ENCODE results near the gene AQP2.

Gene AQP2

DNA sequence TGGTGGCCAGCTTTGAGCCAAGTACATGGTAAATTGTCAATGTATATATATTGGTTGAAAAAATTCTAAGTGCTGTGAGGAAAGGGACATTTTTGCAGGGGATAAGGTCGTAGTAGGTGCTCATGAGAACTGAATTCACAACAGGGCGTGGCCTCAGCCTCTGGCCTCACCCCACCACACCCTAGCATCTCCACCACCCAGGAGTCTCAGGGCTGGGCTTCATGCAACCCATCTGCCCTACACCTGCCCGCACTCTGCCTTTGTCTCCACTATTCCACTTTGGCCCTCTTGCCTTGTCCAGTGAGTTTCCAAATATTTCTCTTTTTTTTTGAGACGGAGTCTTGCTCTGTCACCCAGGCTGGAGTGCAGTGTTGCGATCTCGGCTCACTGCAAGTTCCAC lies 22.1 kb upstream of the AQP2 start:
- Mint-ChIP-seq H3K9me3 (no peaks in the 10 kb centered on the region), H3K4me3 (no peak overlapping the region), H3K27me3 (no peaks in the 10 kb centered on the region), H3K36me3 (no peaks in the 10 kb centered on the region), H3K27ac (no peak overlapping the region), H3K4me1 (peaks cover 12% of the 10 kb centered on the region)

DNA sequence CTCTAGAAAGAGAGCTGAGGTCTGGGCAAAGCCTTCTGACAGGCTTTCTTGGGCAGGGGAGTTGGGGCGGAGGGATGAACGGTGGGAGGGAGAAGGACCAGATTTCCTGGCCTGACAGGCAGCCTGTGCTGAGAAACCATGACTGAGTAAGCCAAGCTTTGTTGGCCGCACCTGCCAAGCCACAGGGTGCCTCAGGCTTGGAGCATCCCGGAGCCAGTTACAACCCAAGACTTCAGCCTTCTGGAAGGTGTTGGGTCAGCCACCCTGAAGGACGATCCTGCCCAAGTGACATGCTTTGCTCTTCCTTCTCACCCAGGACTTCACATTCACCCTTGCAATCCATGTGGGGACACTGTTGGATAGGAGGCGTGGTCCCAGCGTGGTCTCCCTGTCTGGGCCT lies 21.0 kb upstream of the AQP2 start:
- Mint-ChIP-seq H3K9me3 (no peaks in the 10 kb centered on the region), H3K4me1 (peaks cover 12% of the 10 kb centered on the region), H3K27ac (no peak overlapping the region), H3K4me3 (no peak overlapping the region), H3K36me3 (no peaks in the 10 kb centered on the region), H3K27me3 (no peaks in the 10 kb centered on the region)

GRCh38 chr12:49930515-49931288 lies 19.8 kb upstream of the AQP2 start:
- peaks cover 12% of the 10 kb centered on the region for H3K4me1 Mint-ChIP-seq
- H3K9me3 Mint-ChIP-seq = no peaks in the 10 kb centered on the region
- no peaks in the 10 kb centered on the region for H3K27me3 Mint-ChIP-seq
- H3K4me3 Mint-ChIP-seq = no peak overlapping the region
- H3K27ac Mint-ChIP-seq = no peak overlapping the region
- H3K36me3 Mint-ChIP-seq = no peaks in the 10 kb centered on the region

GRCh38 chr12:49932023-49932422 lies 18.5 kb upstream of the AQP2 start:
- Mint-ChIP-seq H3K4me1 (peaks cover 12% of the 10 kb centered on the region), H3K9me3 (no peaks in the 10 kb centered on the region), H3K36me3 (no peaks in the 10 kb centered on the region), H3K27me3 (no peaks in the 10 kb centered on the region), H3K4me3 (no peak overlapping the region), H3K27ac (no peak overlapping the region)

DNA sequence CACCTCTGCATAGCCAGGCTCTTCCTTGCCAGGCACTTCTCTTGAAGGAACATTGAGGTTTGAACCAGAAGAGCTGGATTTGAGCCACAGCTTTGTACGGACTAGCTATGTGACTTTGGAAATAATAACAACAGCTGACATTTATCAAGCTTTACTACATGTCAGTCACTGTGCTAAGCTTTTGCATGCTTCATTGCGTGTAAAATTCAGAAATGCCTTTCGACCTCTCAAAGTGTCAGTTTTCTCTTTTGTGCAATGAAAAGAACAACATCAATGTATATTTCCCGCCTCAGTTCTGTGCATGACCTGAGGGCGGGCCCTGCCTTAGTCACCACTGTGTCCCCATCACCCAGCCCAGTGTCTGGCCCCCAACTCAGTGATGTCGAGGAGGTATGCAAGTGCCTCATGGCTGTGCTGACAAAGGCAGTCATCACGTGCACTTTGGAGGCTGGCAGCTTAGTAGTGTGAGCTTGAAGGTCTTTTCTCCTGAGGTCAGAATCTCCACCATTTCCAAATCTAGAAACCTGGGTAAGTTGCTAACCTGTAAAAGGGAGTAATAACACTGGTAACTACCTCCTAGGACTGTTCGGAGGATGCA lies 17.9 kb upstream of the AQP2 start:
- Mint-ChIP-seq H3K27me3 (no peaks in the 10 kb centered on the region), H3K36me3 (no peaks in the 10 kb centered on the region), H3K27ac (no peak overlapping the region), H3K9me3 (no peaks in the 10 kb centered on the region), H3K4me3 (no peak overlapping the region), H3K4me1 (peaks cover 12% of the 10 kb centered on the region)

DNA sequence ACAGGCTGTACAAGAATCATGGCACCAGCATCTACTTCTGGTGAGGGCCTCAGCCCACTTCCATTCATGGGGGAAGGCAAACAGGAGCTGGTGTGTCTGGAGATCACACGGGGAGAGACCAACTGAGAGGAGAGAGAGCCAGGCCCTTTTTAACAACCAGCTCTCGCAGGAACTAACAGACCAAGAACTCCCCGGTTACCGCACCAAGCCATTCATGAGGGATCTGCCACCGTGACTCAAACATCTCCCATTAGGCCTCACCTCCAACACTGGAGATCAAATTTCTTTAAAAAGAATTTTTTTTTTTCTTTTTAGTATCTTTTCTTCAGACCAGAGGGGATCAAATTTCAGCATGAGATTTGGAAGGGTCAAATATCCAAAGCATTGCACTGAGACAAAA lies 16.7 kb upstream of the AQP2 start:
- Mint-ChIP-seq H3K36me3 (no peaks in the 10 kb centered on the region), H3K4me1 (peaks cover 12% of the 10 kb centered on the region), H3K27ac (no peak overlapping the region), H3K4me3 (no peak overlapping the region), H3K27me3 (no peaks in the 10 kb centered on the region), H3K9me3 (no peaks in the 10 kb centered on the region)

GRCh38 chr12:49934505-49934904 lies 16.0 kb upstream of the AQP2 start:
- Mint-ChIP-seq H3K9me3 (no peaks in the 10 kb centered on the region), H3K36me3 (no peaks in the 10 kb centered on the region), H3K27ac (no peak overlapping the region)

GRCh38 chr12:49936925-49937324 lies 13.6 kb upstream of the AQP2 start:
- no peaks in the 10 kb centered on the region for H3K27me3 Mint-ChIP-seq
- no peaks in the 10 kb centered on the region for H3K9me3 Mint-ChIP-seq
- H3K27ac Mint-ChIP-seq = no peak overlapping the region
- H3K4me3 Mint-ChIP-seq = no peak overlapping the region
- no peaks in the 10 kb centered on the region for H3K36me3 Mint-ChIP-seq
- no peaks in the 10 kb centered on the region for H3K4me1 Mint-ChIP-seq

More at GRCh38 chr12:49934505-49934904, 16.0 kb upstream of the AQP2 start:
- H3K4me3 Mint-ChIP-seq = no peak overlapping the region
- peaks cover 12% of the 10 kb centered on the region for H3K4me1 Mint-ChIP-seq
- H3K27me3 Mint-ChIP-seq = no peaks in the 10 kb centered on the region

GRCh38 chr12:49937639-49938300 lies 12.8 kb upstream of the AQP2 start:
- Mint-ChIP-seq H3K9me3 (no peaks in the 10 kb centered on the region), H3K4me3 (no peak overlapping the region), H3K27ac (no peak overlapping the region), H3K27me3 (no peaks in the 10 kb centered on the region), H3K4me1 (no peaks in the 10 kb centered on the region), H3K36me3 (no peaks in the 10 kb centered on the region)

DNA sequence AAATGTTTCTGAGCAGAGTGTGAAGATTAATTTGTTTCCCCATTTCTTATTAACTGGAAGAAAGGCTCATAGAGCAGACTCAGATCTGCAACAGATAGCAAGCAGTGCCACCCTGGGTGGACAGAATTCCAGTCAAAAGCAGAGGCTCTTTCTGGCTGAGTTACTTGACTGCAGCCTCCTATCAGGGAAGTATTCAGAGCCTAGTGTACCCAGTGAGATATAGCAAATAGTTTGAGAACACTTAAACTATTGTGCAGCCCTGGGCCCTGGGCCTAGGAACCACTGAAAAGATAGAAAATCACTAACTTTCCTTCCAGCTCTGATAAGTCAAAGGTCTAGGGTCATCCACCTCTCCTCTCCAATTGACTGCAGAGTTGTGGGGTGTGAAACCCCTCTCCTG lies 11.2 kb upstream of the AQP2 start:
- H3K27ac Mint-ChIP-seq = no peak overlapping the region
- no peaks in the 10 kb centered on the region for H3K27me3 Mint-ChIP-seq
- no peaks in the 10 kb centered on the region for H3K9me3 Mint-ChIP-seq
- H3K4me3 Mint-ChIP-seq = no peak overlapping the region
- no peaks in the 10 kb centered on the region for H3K4me1 Mint-ChIP-seq
- no peaks in the 10 kb centered on the region for H3K36me3 Mint-ChIP-seq

- Mint-ChIP-seq H3K27ac (no peak overlapping the region), H3K27me3 (no peaks in the 10 kb centered on the region), H3K4me1 (peaks cover 4% of the 10 kb centered on the region), H3K9me3 (no peaks in the 10 kb centered on the region), H3K4me3 (no peak overlapping the region), H3K36me3 (no peaks in the 10 kb centered on the region)
Measured at GRCh38 chr12:49939707-49940106, 10.8 kb upstream of the AQP2 start.

DNA sequence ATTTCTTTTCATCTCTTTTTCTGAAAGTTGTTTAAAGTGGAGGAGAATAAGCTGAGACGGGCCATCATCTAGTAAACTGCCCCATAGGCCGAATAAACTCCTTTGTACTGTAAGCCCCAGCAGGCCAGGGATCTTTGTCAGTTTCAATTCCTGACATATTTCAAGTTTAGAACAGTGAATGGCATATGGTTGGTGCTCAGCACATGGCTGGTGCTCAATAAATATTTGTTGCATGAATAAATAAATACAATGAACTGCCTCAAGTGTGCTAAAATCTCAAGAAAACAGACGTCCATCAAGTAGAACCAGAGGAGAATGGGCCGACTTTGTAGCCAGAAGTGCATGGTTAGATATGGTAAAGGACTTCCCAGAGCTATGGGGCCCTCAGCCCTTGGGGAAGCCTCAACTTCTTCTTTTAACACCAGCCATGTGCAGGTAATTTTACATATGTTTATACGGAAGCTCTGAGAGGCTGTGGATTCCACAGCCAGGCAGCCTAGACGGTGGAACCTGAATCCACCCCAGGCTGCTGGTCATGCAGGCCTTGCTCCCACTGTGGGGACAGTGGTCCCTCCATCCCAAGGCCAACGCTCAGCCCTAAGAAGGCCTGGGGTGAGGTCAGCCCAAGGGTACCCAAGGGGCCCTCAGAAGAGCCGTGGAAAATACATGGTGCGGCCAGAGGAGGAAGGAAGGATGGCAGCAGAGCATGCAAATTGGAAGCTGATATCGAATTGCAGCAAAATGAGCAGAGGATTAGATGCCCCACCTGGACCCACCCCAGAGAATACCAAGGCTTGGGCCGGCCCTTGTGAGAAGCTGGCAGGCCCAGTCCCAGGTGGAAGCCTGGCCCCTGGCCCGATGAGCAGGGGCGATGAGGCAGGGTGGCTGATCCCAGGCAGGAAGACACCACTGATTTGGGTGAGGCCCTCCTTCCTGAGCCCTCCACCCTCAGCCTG lies 8.7 kb upstream of the AQP2 start:
- Mint-ChIP-seq H3K36me3 (no peaks in the 10 kb centered on the region), H3K4me1 (peaks cover 20% of the 10 kb centered on the region), H3K27me3 (no peaks in the 10 kb centered on the region), H3K27ac (no peak overlapping the region), H3K4me3 (no peak overlapping the region), H3K9me3 (no peaks in the 10 kb centered on the region)

DNA sequence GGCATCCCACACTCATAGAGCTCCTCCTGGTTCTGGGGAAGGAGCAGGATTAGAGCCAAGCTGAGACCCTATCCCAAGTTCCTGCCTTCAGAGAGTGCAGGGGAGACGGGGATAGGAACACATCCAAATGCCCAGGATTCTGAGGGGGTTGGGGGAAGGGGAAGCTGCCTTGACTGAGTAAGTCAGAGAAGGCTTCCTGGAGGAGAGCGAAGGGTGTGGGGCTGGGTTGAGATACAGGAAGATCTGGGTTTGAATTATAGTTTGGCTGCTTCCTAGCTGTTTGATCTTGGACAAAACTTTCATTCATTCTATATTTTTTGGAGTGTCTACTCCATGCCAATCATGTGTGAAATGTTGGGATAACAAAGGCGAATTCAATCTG lies 8.0 kb upstream of the AQP2 start:
- Mint-ChIP-seq H3K27ac (no peak overlapping the region), H3K4me1 (peaks cover 20% of the 10 kb centered on the region), H3K27me3 (no peaks in the 10 kb centered on the region), H3K36me3 (no peaks in the 10 kb centered on the region), H3K9me3 (no peaks in the 10 kb centered on the region), H3K4me3 (no peak overlapping the region)

GRCh38 chr12:49942921-49943624 lies 7.5 kb upstream of the AQP2 start:
- H3K36me3 Mint-ChIP-seq = no peaks in the 10 kb centered on the region
- H3K9me3 Mint-ChIP-seq = no peaks in the 10 kb centered on the region
- no peak overlapping the region for H3K27ac Mint-ChIP-seq
- no peak overlapping the region for H3K4me3 Mint-ChIP-seq
- H3K4me1 Mint-ChIP-seq = peaks cover 20% of the 10 kb centered on the region
- H3K27me3 Mint-ChIP-seq = no peaks in the 10 kb centered on the region

- Mint-ChIP-seq H3K9me3 (no peaks in the 10 kb centered on the region), H3K4me1 (peaks cover 20% of the 10 kb centered on the region), H3K27ac (no peak overlapping the region), H3K27me3 (no peaks in the 10 kb centered on the region), H3K36me3 (no peaks in the 10 kb centered on the region), H3K4me3 (no peak overlapping the region)
Measured at GRCh38 chr12:49943625-49943960, 6.9 kb upstream of the AQP2 start.
